LHCN-M2 (cell line): ENCODE measurements around the gene ASTN2. TPM values are rescaled to one million over a fixed set of nuclear protein-coding genes. Genes with fewer than 3 reads are reported as not detected.

Source experiments
- DNase-seq: peaks from one replicate; pipeline ENCODE4 v3.0.0-alpha.2; 2012; ENCODE audit warnings: low read depth
- total RNA-seq: library from RNA; depleted of rRNA; stranded (reverse); fragments of >200 nt; gene quantifications from 2 replicates; pipeline ENCODE4 v1.2.3, GENCODE V29; 2014

Gene ASTN2
- total RNA-seq, 1 experiment from 2014 or later, result 11.8 TPM

- DNase-seq, result no peak
Observed at GRCh38 chr9:117368684-117369230, 46.1 kb downstream of the ASTN2 start.

DNA sequence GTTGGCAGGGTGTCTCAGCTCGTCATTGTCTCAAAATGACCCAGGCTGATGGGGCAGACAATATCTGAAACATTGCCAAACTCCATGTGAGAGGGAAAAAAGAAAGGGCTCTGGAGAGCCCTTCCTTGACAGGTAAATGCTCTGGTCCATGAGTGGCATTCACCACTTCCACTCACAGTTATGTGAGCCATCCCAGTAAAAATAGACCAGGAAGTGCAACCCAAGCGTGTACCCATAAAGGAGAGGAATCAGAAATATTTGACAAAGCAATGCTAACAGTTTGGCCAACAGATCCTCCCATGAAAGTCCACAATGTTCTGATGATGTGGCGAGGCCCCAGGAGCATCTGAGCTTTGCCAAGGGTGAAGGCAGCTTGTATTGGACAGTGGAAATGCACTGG is 49.4 kb downstream of the ASTN2 start:
- no peak for DNase-seq

GRCh38 chr9:117363006-117363405 is 51.9 kb downstream of the ASTN2 start:
- no peak for DNase-seq

DNA sequence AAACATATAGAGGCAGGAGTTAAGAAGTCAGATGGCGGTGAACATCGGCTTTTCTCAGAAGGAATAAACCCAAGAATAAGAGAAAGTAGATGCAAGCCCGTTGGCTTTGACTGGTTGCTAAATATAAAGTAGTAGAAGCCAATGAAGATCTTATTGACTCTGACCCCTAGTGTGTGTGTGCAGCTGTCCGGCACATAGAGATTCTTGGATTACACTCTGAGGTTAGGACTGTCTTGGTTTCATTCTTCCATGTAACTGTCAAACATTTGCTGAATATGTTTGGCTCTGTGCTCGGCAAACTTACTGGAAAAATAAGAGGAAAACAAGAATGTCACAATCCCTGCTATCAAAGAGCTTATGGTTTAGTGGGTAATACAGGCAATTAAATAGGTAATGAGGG is 54.9 kb downstream of the ASTN2 start:
- peak; percentile 30 for DNase-seq

- DNase-seq, result no peak
Observed at GRCh38 chr9:117355542-117355941, 59.3 kb downstream of the ASTN2 start.

DNA sequence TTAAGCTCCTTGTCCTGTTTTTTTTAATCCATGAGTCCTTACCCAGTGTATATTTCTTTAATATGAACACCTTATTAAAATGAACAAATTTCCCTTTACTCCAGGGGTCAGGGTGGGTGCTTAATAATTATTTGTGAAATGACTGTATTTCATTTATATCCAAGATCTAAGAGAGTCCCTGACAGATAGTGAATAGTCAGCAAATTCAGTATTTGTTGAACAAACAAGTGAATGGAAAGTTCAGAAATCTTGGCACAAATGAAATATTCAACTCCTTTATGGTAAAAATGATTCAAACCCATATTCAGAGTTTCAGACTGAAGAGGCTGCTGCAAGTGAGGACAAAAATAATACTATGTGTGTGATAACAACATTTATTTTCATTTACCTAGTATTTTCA is 59.9 kb downstream of the ASTN2 start:
- no peak for DNase-seq

GRCh38 chr9:117354244-117354847 is 60.5 kb downstream of the ASTN2 start:
- DNase-seq, result no peak

GRCh38 chr9:117344892-117345660 is 69.8 kb downstream of the ASTN2 start:
- DNase-seq, result no peak

DNA sequence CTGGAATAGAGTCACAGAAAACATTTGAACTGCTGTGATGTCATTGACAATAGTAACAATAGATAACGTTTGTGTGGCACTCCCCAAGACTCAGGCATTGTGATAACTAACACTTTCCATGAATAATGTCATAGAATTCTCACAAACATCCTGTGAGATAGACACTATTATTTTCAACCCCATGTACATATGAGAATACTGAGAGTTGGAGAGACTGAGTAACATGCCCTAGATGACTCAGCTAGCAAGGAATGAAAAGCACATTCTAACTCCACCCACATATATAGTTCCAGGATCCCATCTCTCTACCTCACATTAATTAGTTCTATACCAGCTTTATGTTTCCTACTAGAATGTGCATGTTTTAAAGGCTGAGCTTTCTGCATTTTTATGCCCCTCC is 71.4 kb downstream of the ASTN2 start:
- DNase-seq, result no peak

GRCh38 chr9:117341151-117341550 is 73.7 kb downstream of the ASTN2 start:
- DNase-seq, result no peak

DNA sequence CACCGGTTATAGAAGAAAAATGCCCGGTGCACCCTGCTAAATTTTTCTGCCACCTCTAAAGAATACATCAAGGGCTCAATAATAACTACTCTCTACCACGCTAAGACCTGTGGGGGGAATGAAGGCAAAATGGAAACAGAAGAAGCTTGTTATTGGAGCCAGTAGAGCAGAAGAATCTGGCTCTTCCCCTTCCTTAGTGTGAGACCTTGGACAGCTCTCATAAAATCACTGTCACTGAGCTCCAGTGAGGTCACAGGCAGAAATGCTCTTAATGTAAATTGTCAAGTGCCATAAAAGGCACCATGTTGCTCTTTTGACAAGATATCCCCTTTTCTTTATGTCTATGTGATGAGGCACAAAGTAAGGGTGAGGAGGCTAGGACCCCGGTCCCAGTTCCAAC is 74.4 kb downstream of the ASTN2 start:
- no peak for DNase-seq

DNA sequence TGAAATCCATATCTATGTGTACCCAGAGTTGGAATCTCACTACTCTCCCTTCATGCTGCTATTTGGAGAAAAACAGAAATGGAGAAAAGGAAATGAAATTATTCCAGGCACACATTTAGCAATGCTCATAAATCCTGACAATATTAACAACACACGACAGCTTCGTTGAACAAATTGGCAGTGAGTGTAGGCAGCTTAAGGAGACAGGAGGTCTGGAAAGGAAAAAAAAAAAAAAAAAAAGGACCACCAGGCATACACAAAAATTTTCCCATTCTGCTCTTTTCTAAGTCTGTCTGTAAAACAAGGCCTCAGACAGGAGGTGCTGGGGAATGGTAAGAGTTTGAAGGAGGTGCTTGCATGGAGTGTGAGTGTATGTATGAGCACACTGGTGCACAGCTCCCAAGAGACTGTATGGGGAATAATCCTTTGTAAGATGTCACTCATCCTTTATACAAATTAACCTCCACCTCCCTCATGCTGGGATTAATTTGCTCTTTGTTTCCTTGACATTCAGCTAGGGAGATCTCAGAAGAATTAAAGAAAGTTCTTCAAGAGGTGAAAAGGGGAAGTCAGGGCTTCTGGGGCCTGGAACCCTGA is 78.9 kb downstream of the ASTN2 start:
- DNase-seq, result no peak

DNA sequence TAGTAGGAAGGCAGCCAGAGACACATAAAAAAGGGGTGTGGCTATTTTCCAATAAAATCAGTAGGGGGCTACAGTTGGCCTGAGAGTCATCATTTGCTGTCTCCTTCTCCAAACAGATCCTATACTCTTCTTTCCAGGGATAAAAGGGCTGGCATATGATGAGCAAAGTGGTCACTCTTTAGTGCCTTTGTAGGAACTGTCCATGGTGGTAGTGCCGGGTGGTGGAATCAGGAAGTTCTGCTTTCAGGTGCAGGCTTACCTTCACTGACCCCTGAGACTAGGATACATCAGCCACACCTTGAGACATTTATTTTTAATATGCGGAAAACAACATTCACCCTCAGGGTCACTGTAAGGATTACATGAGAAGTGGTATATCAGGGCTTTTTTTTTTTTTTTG is 80.8 kb downstream of the ASTN2 start:
- no peak for DNase-seq

DNA sequence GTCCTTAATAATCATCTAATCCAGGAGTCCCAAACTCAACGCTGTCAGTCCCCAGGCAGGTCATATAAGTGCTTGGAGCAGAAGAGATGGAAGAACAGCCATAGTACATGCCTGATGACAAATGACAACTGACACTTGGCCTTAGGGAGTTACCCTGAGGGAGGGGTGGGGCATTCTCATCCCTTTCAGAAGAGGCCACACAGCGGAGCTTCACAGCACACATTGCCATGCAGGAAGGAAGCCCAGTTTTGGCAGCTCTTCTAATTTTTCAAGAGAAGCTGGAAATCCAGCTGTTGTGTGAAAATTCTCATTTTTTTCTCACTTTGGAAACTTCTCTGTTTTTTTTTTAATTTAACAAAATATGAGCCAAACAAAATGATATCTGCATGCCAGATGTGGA is 89.0 kb downstream of the ASTN2 start:
- no peak for DNase-seq

DNA sequence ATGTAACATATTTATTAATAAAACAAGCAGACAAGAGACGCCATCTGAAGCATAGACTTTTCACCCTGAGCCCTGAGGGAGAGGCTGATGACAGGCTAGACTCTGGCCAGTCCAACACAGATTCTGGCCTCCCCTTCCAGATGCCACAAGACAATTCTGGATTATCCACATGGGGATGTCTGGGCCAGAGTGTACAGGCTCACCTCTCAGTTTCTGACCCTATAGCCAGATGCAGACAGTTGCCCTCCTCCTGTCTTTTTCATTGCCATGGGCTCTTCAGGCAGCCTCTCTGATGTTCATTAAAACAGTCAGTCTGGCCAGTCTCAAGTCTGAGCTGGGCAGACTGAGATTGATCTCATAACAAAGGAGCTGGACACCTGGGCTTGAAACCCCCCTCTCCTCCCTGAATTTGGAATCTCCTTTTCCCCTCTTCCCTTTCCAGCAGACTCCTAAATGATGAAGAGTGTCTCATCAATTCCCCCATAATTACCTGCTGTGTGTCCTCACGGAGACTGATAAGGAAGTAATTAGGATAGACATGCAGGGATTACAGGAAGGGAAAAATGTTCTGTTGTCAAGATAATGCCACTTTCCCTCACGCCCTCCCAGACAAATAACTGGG is 89.6 kb downstream of the ASTN2 start:
- DNase-seq, result no peak

- no peak for DNase-seq
Observed at GRCh38 chr9:117323390-117323789, 91.5 kb downstream of the ASTN2 start.

DNA sequence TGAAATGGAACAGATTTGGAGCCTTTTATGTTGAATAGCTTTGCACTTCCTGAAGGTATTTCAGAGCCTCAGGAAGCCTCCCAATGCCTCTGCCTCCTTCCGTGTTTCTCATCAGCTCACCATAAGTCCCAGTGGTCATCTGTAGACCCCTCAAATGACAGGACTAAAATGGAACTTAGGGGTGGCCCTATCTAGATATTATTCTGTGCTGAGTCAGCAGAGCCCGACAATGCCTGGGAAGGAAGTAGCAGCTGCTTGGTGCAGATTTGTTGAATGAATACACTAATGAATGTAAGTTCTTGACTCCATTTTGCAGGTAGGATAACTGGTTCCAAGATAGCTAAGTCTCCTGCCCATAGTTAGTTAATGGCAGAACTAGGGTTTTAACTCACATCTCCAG is 97.7 kb downstream of the ASTN2 start:
- DNase-seq, result no peak

DNA sequence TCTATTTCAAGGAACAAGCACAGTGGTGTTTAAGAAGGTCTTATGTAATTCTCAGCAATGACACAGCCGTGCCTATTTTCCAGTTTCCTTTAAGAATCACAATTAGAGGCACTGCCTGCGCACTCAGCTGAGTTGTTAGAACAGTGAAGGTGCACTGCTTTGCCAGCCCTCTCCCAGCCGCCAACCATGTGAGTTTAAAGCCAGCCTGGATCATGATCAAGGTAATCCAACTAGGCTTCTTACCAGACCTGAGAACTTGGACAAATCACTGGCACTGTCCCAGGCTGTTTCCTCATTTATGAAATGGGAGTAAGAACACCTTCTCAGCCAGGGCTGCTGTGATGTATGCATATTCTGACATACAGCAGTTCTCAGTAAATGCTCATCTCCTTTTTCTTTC is 99.6 kb downstream of the ASTN2 start:
- DNase-seq, result no peak

DNA sequence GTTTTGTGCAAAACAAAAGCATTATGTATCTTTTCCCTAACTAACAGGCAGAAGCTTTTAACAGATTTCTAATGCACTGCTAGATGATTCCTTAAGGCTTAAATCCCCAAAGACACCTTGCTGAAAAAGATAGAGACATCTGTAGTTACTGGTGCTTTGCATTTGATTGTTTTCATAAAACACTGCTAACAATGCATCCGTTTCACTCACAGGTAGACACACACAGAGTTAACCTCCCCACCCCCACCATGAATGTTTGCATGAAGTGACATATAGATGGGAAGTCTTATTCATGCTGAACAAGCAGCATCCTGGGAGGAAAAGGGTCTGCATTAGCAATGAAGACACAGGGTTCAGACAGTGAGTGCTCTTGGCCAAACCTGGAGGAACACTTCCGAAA is 100.9 kb downstream of the ASTN2 start:
- no peak for DNase-seq

GRCh38 chr9:117307701-117308100 is 107.2 kb downstream of the ASTN2 start:
- no peak for DNase-seq

DNA sequence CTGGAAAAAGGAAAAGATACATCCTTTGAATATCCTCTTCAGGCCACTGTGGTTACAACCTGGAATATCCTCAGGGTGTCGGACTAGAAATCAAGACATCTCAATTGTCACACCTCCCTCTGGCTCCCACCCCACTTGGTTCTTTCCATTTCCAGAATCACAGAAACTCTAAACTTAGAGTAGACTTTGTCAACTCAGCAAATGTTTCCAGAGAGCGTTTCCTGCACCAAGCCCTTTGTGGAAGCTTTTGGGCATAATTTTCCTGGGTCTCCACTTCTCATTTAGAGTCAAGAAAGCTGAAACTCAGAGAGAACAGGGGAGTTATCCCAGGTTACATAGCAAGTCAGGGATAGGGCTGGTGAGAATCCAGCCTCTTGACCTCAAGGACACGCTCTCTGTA is 108.8 kb downstream of the ASTN2 start:
- DNase-seq, result no peak

- no peak for DNase-seq
Observed at GRCh38 chr9:117305454-117305853, 109.4 kb downstream of the ASTN2 start.
